Muscle layer of colon (tissue), 2 donors: ENCODE measurements around the gene PHEX.

Experiments
- H3K27ac ChIP-seq: one replicate; pipeline ENCODE4 v1.7.0; 2013; ENCODE audit warnings: low read depth, mild to moderate bottlenecking, low read length, moderate library complexity
- H3K27me3 ChIP-seq, 2 donors: one replicate each; pipeline ENCODE4 v1.7.0; 2013; ENCODE audit warnings: low read length in 2 of 2, mild to moderate bottlenecking in 2 of 2; ENCODE audit not compliant: insufficient read depth in 2 of 2, control insufficient read depth in 1 of 2
- H3K36me3 ChIP-seq: one replicate; pipeline ENCODE4 v1.7.0; 2013; ENCODE audit warnings: mild to moderate bottlenecking, low read length; ENCODE audit not compliant: insufficient read depth
- H3K4me1 ChIP-seq: one replicate; pipeline ENCODE4 v1.7.0; 2013; ENCODE audit warnings: mild to moderate bottlenecking, low read length; ENCODE audit not compliant: insufficient read depth
- H3K4me3 ChIP-seq, 2 donors: one replicate each; pipeline ENCODE4 v1.7.0; 2013; ENCODE audit warnings: low read length in 2 of 2, low read depth in 1 of 2, mild to moderate bottlenecking in 1 of 2, moderate library complexity in 1 of 2
- H3K9ac ChIP-seq: one replicate; pipeline ENCODE4 v1.7.0; 2013; ENCODE audit warnings: low read length
- H3K9me3 ChIP-seq: one replicate; pipeline ENCODE4 v1.7.0; 2013; ENCODE audit warnings: mild to moderate bottlenecking, low read length
- donor health status: abdominal sarcoma.
- donor health status: Adenocarcinoma of cecum.

Gene PHEX

GRCh38 chrX:22041907-22042530, 9.9 kb downstream of the PHEX start:
- Histone ChIP-seq H3K4me3 (no peak overlapping the region), H3K36me3 (no peaks in the 10 kb centered on the region), H3K9ac (no peak overlapping the region), H3K9me3 (no peaks in the 10 kb centered on the region), H3K4me1 (no peaks in the 10 kb centered on the region), H3K27me3 (no peaks in the 10 kb centered on the region), H3K27ac (no peak overlapping the region)

GRCh38 chrX:22043872-22044271, 11.7 kb downstream of the PHEX start:
- Histone ChIP-seq H3K4me1 (no peaks in the 10 kb centered on the region), H3K27ac (no peak overlapping the region), H3K36me3 (no peaks in the 10 kb centered on the region), H3K9me3 (no peaks in the 10 kb centered on the region), H3K9ac (no peak overlapping the region), H3K4me3 (no peak overlapping the region), H3K27me3 (peaks cover 0 to 3% of the 10 kb centered on the region in 2 donors)

- Histone ChIP-seq H3K9me3 (no peaks in the 10 kb centered on the region), H3K36me3 (no peaks in the 10 kb centered on the region)
These were observed 15.3 kb downstream of the PHEX start for GRCh38 chrX:22047468-22047867.

GRCh38 chrX:22053481-22053880, 21.4 kb downstream of the PHEX start:
- H3K4me1 ChIP-seq: no peaks in the 10 kb centered on the region
- H3K36me3 ChIP-seq: no peaks in the 10 kb centered on the region
- no peak overlapping the region for H3K27ac ChIP-seq
- no peaks in the 10 kb centered on the region for H3K9me3 ChIP-seq
- no peaks in the 10 kb centered on the region for H3K27me3 ChIP-seq
- no peak overlapping the region for H3K9ac ChIP-seq
- no peak overlapping the region for H3K4me3 ChIP-seq

More at GRCh38 chrX:22047468-22047867, 15.3 kb downstream of the PHEX start:
- Histone ChIP-seq H3K27me3 (peaks cover 0 to 3% of the 10 kb centered on the region in 2 donors), H3K27ac (no peak overlapping the region), H3K4me3 (no peak overlapping the region), H3K4me1 (no peaks in the 10 kb centered on the region), H3K9ac (no peak overlapping the region)

GRCh38 chrX:22056235-22056634, 24.1 kb downstream of the PHEX start:
- Histone ChIP-seq H3K27ac (no peak overlapping the region), H3K27me3 (no peaks in the 10 kb centered on the region), H3K9ac (no peak overlapping the region), H3K4me3 (no peak overlapping the region), H3K36me3 (no peaks in the 10 kb centered on the region), H3K4me1 (no peaks in the 10 kb centered on the region), H3K9me3 (no peaks in the 10 kb centered on the region)

- Histone ChIP-seq H3K9me3 (no peaks in the 10 kb centered on the region), H3K4me3 (no peak overlapping the region), H3K27me3 (no peaks in the 10 kb centered on the region), H3K36me3 (no peaks in the 10 kb centered on the region), H3K9ac (no peak overlapping the region), H3K27ac (no peak overlapping the region), H3K4me1 (no peaks in the 10 kb centered on the region)
These were observed 25.5 kb downstream of the PHEX start for GRCh38 chrX:22057667-22058066.

- Histone ChIP-seq H3K27ac (no peak overlapping the region), H3K9me3 (no peaks in the 10 kb centered on the region), H3K27me3 (no peaks in the 10 kb centered on the region), H3K36me3 (no peaks in the 10 kb centered on the region), H3K4me1 (no peaks in the 10 kb centered on the region), H3K9ac (no peak overlapping the region), H3K4me3 (no peak overlapping the region)
These were observed 27.6 kb downstream of the PHEX start for GRCh38 chrX:22059775-22060174.

- no peak overlapping the region for H3K27ac ChIP-seq
These were observed 28.5 kb downstream of the PHEX start for GRCh38 chrX:22060415-22061280.

GRCh38 chrX:22063284-22063683, 31.2 kb downstream of the PHEX start:
- no peaks in the 10 kb centered on the region for H3K36me3 ChIP-seq
- no peaks in the 10 kb centered on the region for H3K9me3 ChIP-seq
- H3K4me3 ChIP-seq: no peak overlapping the region
- no peak overlapping the region for H3K27ac ChIP-seq
- no peaks in the 10 kb centered on the region for H3K27me3 ChIP-seq
- H3K4me1 ChIP-seq: no peaks in the 10 kb centered on the region
- no peak overlapping the region for H3K9ac ChIP-seq

More at GRCh38 chrX:22060415-22061280, 28.5 kb downstream of the PHEX start:
- Histone ChIP-seq H3K36me3 (no peaks in the 10 kb centered on the region), H3K9me3 (no peaks in the 10 kb centered on the region), H3K4me1 (no peaks in the 10 kb centered on the region), H3K9ac (no peak overlapping the region), H3K4me3 (no peak overlapping the region), H3K27me3 (no peaks in the 10 kb centered on the region)

GRCh38 chrX:22069586-22069985, 37.5 kb downstream of the PHEX start:
- Histone ChIP-seq H3K27ac (no peak overlapping the region), H3K27me3 (no peaks in the 10 kb centered on the region)

GRCh38 chrX:22073928-22074327, 41.8 kb downstream of the PHEX start:
- Histone ChIP-seq H3K4me3 (no peak overlapping the region), H3K9ac (no peak overlapping the region), H3K9me3 (no peaks in the 10 kb centered on the region), H3K27me3 (no peaks in the 10 kb centered on the region), H3K4me1 (no peaks in the 10 kb centered on the region), H3K36me3 (no peaks in the 10 kb centered on the region), H3K27ac (no peak overlapping the region)

More at GRCh38 chrX:22069586-22069985, 37.5 kb downstream of the PHEX start:
- H3K9ac ChIP-seq: no peak overlapping the region
- H3K36me3 ChIP-seq: no peaks in the 10 kb centered on the region
- no peaks in the 10 kb centered on the region for H3K9me3 ChIP-seq
- no peaks in the 10 kb centered on the region for H3K4me1 ChIP-seq
- H3K4me3 ChIP-seq: no peak overlapping the region
